IPS-NIHi7 (cell line): ENCODE data around the gene BMAL2.

Experiments
- DNase-seq: peaks from one replicate; pipeline ENCODE4 v3.0.0; 2012; ENCODE audit warnings: mixed read lengths; ENCODE audit errors: extremely low spot score

Gene BMAL2

DNA sequence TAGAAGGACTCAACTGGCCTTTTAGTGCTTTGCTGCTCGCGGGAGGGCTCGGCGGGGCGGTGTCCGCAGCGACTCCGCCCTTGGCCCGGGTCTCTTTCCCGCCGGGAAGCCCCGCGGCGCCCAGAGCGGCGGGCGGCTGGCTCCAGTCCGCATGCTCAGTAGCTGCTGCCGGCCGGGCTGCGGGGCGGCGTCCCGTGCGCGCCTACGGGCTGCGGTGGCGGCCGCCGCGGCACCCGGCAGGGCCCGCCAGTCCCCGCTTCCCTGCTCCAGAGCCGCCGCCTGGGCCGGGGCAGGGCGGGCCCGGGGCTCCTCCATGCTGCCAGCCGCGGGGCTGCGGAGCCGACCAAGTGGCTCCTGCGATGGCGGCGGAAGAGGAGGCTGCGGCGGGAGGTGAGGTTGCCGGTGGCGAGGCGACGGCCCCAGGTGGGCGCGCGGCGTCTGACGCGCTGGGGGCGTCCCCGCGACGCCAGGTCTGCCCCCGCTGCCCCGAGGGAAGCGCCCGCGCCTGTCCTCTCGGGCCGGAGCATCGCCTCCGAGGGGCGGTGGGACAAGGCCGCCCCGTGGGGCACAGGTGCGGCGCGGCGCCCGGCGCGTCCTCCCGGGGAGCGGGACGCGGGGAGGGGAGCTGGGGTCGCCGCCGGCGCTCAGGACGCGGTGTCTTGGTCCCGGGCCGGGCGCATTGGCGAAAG, at the start of gene BMAL2:
Gene BMAL2, plus strand, starts transcription at position 123 of the 689 bp plus-strand sequence. Its CDS starts 237 bp downstream, at position 360.
- DNase-seq, result peak; percentile 90

GRCh38 chr12:27284021-27284420, 48.6 kb upstream of the BMAL2 start:
- no peak for DNase-seq

- DNase-seq, result no peak
Observed at GRCh38 chr12:27284751-27285150, 47.9 kb upstream of the BMAL2 start.

- DNase-seq, result no peak
Observed at GRCh38 chr12:27285403-27285802, 47.2 kb upstream of the BMAL2 start.

DNA sequence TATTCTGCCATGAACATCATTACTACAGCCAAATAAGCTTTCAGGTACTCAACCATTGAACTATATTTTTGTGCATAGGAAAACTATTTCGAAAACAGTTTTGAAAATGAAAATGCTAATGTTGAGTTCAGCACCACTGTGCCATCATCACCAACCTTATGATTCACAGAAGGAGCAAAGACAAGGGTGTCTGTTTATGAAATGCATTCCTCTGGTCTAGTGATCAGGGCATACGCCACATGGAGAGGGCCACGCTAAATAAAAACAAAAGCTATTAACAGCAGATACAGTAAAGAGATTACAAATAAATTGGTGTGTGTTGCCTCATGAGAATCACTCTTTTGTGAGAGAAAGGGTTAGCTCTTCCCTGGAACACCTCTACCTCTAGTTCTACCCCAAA, 43.2 kb upstream of the BMAL2 start:
- no peak for DNase-seq

DNA sequence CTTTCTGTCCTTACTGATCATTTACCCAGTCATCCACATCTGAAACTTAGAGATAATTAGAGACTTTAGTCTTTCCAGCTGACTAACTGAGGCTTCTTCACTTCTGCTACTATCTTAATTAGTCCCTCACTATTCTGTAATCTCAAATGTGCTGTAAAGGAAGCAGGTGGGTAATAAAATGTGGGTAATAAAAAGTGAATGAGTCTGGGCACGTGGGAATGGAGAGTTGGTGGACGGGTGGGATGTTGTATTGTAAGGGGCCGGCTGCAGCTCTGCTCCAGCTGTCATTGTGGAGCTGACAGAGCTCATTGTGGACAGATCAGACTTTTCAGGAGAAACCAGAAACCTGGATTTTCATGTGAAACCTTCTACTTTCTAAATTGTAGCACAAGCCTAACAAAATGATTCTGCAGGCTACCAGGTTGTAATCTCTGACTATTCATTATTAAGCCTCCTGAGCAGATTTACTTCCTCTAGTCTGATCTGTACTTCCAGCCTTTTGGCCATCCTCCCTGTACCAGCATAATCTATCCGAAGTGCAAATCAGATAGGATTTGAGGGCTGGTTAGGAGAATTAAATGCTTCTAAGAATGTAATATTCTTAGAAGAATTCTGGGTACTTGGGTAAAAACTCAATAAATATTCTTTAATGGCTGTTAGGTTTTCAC, 42.0 kb upstream of the BMAL2 start:
- DNase-seq, result no peak

- no peak for DNase-seq
Observed at GRCh38 chr12:27291862-27292261, 40.8 kb upstream of the BMAL2 start.

DNA sequence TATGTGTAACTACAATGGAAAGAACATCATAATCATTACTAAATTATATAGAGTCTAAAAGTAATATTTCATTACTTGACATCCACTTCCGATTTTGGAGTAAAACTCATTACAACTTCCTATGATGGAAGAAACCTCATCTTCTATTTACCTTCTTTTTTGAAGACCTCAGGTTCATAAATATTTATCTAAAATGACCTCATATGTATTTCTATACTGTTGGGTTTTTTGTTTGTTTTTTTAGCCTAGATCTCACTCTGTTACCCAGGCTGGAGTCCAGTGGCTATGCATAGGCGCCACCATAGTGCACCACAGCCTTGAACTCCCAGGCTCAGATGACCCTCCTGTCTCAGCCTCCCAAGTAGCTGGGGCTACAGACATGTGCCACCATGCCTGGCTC, 39.9 kb upstream of the BMAL2 start:
- DNase-seq, result no peak

GRCh38 chr12:27293463-27293862, 39.2 kb upstream of the BMAL2 start:
- DNase-seq, result no peak

GRCh38 chr12:27296674-27297073, 36.0 kb upstream of the BMAL2 start:
- no peak for DNase-seq

DNA sequence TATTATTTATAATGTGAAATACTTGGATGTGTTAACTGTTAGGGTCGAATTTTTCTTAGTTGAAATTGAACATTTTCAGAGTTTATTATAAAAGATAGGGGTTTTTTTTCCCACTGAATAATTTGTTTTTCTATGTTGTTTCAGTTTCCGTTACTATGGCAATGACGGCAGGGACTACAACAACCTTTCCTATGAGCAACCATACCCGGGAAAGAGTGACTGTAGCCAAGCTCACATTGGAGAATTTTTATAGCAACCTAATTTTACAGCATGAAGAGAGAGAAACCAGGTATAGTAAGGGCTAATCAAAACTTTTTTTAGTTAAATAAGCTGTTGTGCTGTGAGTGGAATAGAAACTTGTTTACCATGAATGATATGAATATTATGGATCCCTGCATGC, 35.1 kb upstream of the BMAL2 start:
- DNase-seq, result no peak

- DNase-seq, result no peak
Observed at GRCh38 chr12:27299102-27299501, 33.5 kb upstream of the BMAL2 start.

GRCh38 chr12:27300226-27300625, 32.4 kb upstream of the BMAL2 start:
- DNase-seq, result no peak

GRCh38 chr12:27303139-27304111, 29.2 kb upstream of the BMAL2 start:
- DNase-seq, result no peak

- no peak for DNase-seq
Observed at GRCh38 chr12:27304856-27305255, 27.8 kb upstream of the BMAL2 start.

GRCh38 chr12:27305673-27306456, 26.8 kb upstream of the BMAL2 start:
- no peak for DNase-seq

DNA sequence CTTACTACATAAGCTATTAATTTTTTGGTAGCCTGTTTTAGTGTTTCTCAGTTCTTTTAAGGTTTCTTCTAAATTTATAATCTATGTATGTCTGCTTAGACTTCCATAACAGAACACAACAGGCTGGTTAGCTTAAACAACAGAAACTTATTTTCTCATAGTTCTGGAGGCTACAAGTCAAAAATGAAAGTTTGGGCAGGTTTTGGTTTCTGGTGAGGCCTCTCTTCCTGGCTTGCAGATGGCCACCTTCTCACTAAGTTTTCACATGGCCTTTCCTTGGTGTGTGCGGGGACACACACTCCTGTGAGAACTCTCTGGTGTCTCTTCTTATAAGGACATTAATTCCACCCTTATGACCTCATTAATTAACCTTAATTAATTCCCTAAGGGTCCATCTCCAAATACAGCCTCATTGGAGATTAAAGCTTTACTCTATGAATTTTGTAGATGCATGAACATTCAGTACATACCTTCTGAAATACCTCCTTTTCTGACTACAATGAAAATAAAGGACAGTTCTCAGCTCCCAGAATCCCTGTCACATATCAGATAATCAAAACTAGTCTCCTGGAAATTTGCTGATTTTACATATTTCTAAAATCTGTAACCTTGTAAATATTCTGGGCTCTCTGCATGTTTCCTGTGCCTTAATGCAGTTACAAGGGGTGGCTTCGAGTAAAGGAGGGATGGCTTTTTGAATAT, 23.2 kb upstream of the BMAL2 start:
- no peak for DNase-seq

DNA sequence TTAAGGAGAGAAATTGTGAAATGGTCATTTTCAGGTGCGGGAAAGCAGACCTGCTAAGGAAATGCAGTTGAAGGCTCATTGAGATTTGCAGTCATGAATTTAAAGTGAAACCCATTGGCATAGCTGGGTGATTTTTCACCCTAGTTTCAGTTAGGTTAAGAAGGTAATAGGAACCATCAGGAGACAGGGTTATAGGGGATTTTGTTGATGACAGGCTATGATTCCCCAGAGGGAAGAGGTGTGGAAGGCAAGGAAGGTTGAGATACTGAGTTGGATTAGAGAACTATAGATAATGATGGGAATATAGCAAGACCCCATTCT, 22.7 kb upstream of the BMAL2 start:
- no peak for DNase-seq

DNA sequence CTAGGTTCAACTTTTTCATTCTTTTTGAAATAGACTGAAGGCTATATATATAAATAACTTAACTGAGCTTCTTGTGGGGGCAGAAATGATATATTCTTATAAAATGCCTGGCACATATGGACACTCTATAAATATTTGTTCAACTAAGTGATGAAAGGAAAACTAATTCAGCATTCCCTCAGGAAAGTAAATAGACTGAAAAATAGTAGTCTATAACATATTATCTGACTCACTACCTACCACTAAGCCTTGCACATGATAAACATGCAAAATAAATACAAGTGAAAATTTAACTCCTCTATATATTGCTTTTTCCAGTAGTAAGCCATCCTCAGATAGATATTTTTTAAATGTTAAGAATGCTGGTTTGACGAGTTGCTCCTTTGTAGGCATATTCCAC, 15.7 kb upstream of the BMAL2 start:
- DNase-seq, result no peak

GRCh38 chr12:27319409-27319808, 13.2 kb upstream of the BMAL2 start:
- no peak for DNase-seq

DNA sequence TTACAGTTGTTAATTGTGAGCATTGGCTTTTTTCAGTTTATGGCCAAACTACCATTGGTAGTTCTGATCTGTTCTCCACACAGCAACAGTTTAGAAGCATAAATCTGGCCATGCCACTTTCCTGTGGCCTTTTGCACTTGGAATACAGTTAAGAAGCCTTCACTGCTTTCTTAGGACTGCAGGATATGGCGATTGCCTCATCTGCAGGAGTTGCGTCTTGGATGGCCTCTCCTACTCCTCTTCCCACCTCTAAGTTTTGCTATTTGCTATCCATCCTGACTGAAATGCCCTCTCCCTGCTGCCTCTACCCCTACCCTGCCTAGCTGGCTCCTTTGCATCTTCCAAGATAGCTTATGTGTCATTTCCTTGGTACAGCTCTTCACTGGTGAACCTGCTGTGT, 12.8 kb upstream of the BMAL2 start:
- DNase-seq, result no peak
